CD4-positive, alpha-beta T cell (primary cell): ENCODE measurements around the gene TCTA. TPM values are rescaled to one million over a fixed set of nuclear protein-coding genes. Genes with fewer than 3 reads are reported as not detected.
A peak's percentile ranks its signal among the peaks of the same experiment; 100 is the strongest.

Source experiments
- ATAC-seq: fragments of 200-7000 bp; cut with Tn5 transposase; one replicate; pipeline ENCODE4 v1.10.0; 2022; ENCODE audit warnings: mild to moderate bottlenecking; ENCODE audit not compliant: poor library complexity
- CTCF ChIA-PET: fragments of 350-600 bp; sonication (Branson Sonifier 250); formaldehyde crosslinking; loops from one replicate; lab custom pipeline; 2021; ENCODE audit warnings: antibody characterized with exemption, inconsistent platforms; lab: Charles Lee
- POLR2A ChIA-PET: fragments of 350-600 bp; sonication (Branson Sonifier 250); formaldehyde crosslinking; loops from one replicate; lab custom pipeline; 2021; ENCODE audit warnings: antibody characterized with exemption, inconsistent platforms; lab: Charles Lee
- DNase-seq, 14 experiments: peaks; one replicate each; pipeline ENCODE4 v3.0.0-alpha.2; 2013 to 2020; ENCODE audit warnings: mixed read lengths in 2 of 14
- H3K27ac ChIP-seq, 2 donors: one replicate each; pipeline versions ENCODE4 v1.5.1 to v1.7.0; 2013; ENCODE audit warnings: low read length in 2 of 2, low read depth in 1 of 2, mild to moderate bottlenecking in 1 of 2
- H3K27me3 ChIP-seq, 2 experiments: 1 replicate in 1 of 2; 2 replicates in 1 of 2; pipeline versions ENCODE4 v1.6.1 to v1.7.0; 2013; ENCODE audit warnings: low read length in 2 of 2, control low read depth in 1 of 2, mild to moderate bottlenecking in 1 of 2, moderate library complexity in 1 of 2; ENCODE audit not compliant: insufficient read depth in 2 of 2, control insufficient read depth in 1 of 2
- H3K36me3 ChIP-seq: one replicate; pipeline ENCODE4 v1.6.1; 2013; ENCODE audit warnings: low read length, control low read depth; ENCODE audit not compliant: insufficient read depth
- H3K4me1 ChIP-seq: one replicate; pipeline ENCODE4 v1.6.1; 2013; ENCODE audit warnings: low read length, control low read depth; ENCODE audit not compliant: insufficient read depth
- H3K4me3 ChIP-seq: one replicate; pipeline ENCODE4 v1.5.1; 2013; ENCODE audit warnings: mild to moderate bottlenecking, low read length, moderate library complexity
- H3K9me3 ChIP-seq, 2 experiments: 1 replicate in 1 of 2; 2 replicates in 1 of 2; pipeline versions ENCODE4 v1.6.1 to v1.7.0; 2013; ENCODE audit warnings: low read length in 2 of 2, mild to moderate bottlenecking in 2 of 2, control low read depth in 1 of 2, moderate library complexity in 1 of 2; ENCODE audit not compliant: control insufficient read depth in 1 of 2, insufficient read depth in 1 of 2
- H3K27ac Mint-ChIP-seq: one replicate; pipeline ENCODE4 v1.8.0; 2020; ENCODE audit warnings: mixed read lengths
- H3K27me3 Mint-ChIP-seq: one replicate; pipeline ENCODE4 v1.8.0; 2021; ENCODE audit warnings: mixed read lengths
- H3K36me3 Mint-ChIP-seq: one replicate; pipeline ENCODE4 v1.8.0; 2021; ENCODE audit warnings: low read depth, mixed read lengths
- H3K4me1 Mint-ChIP-seq: one replicate; pipeline ENCODE4 v1.8.0; 2021; ENCODE audit warnings: low read depth, mixed read lengths
- H3K4me3 Mint-ChIP-seq: one replicate; pipeline ENCODE4 v1.8.0; 2020; ENCODE audit warnings: mild to moderate bottlenecking, mixed read lengths
- H3K9me3 Mint-ChIP-seq: one replicate; pipeline ENCODE4 v1.8.0; 2020; ENCODE audit warnings: mixed read lengths
- CTCF ChIP-seq: fragments of 200-600 bp; IDR thresholded peaks from one replicate; pipeline ENCODE4 v1.8.0; 2022; ENCODE audit warnings: antibody characterized with exemption, mild to moderate bottlenecking
- intact Hi-C, 2 experiments: fragments of 100-400 bp; cut with DNase I in 1 of 2; cut with micrococcal nuclease in 1 of 2; formaldehyde crosslinking; loops; one replicate each; pipeline versions ENCODE4 v1.15.1 to v1.9.0; 2023 to 2025; cut with DNase I, micrococcal nuclease
- total RNA-seq, 174 experiments: library from RNA in 2 of 174; stranded (reverse) in 2 of 174; gene quantifications; one replicate each; pipeline ENCODE4 v1.2.3 and lab custom pipeline; 2021 to 2026

TCTA gene
- total RNA-seq, 2 experiments from 2014 or later: 21.4 to 22.0 TPM

GRCh38 chr3:49412632-49413337 lies 562 bp downstream of the TCTA start:
- intact Hi-C loops: loop anchor here (1.0 to 5.0 kb wide), 8 partner anchors 17 to 885 kb away; partner anchors contain the start of genes NICN1 (in 2 of the 2), USP4 (in 2 of the 2), GPX1 (in 1 of the 2) and HYAL3 (in 1 of the 2)
- ChIA-PET POLR2A (interaction anchor here (1.0 to 3.2 kb wide), 10 partner anchors 9 to 319 kb away, joined by 3 to 82 read pairs (median 7); partner anchors contain the start of genes AMT, DAG1, NICN1 and QRICH1), CTCF (interaction anchor here (1.0 to 3.4 kb wide), 3 partner anchors 31 to 73 kb away, joined by 3 to 16 read pairs (median 10); partner anchors contain the start of gene USP4)
- Mint-ChIP-seq H3K4me3 (peak overlapping the region; percentile 96), H3K27me3 (no peaks in the 10 kb centered on the region), H3K27ac (peak overlapping the region; percentile 91), H3K4me1 (peaks cover 71% of the 10 kb centered on the region), H3K36me3 (peaks cover 31% of the 10 kb centered on the region), H3K9me3 (no peaks in the 10 kb centered on the region)
- Histone ChIP-seq H3K36me3 (peaks cover 19% of the 10 kb centered on the region), H3K27me3 (no peaks in the 10 kb centered on the region), H3K4me1 (peaks cover 75% of the 10 kb centered on the region), H3K27ac (peak overlapping the region; percentile 93 to 94), H3K4me3 (peak overlapping the region; percentile 75), H3K9me3 (no peaks in the 10 kb centered on the region)
- ATAC-seq: no peak
- DNase-seq: no peak
- TF ChIP-seq CTCF: no peak

DNA sequence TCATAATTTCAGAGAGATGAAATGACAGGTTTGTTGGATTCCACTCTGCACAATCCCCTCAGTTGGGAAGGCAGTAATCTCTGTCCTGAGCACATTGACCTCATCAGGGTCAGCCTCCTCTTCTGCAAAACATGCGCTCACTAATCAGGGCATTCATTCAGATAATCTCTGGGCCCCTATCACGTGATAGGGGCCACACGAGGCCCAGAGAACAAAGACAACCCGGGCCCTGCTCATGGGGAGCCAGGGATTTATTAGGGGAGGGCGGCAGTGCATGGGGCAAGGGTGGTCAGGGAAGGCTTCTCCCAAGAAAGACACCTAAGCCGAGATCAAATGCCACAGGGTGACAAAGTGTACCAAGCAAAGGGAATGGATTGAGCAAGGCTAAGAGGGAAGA lies 1.1 kb downstream of the TCTA start:
- POLR2A ChIA-PET: interaction anchor here (1.1 to 3.2 kb wide), 3 partner anchors 15 to 74 kb away, joined by 6 to 82 read pairs (median 29); partner anchors contain the start of genes NICN1 and USP4

More for the DNA sequence above, 1.1 kb downstream of the TCTA start:
- Mint-ChIP-seq H3K36me3 (peaks cover 33% of the 10 kb centered on the region), H3K27me3 (no peaks in the 10 kb centered on the region), H3K27ac (peak overlapping the region; percentile 91), H3K4me1 (peaks cover 72% of the 10 kb centered on the region), H3K4me3 (peak overlapping the region; percentile 96), H3K9me3 (no peaks in the 10 kb centered on the region)
- no peak for ATAC-seq
- H3K9me3 ChIP-seq: no peaks in the 10 kb centered on the region
- H3K27ac ChIP-seq: peak overlapping the region; percentile 93 to 94
- TF ChIP-seq CTCF: no peak
- H3K4me3 ChIP-seq: peak overlapping the region; percentile 75
- DNase-seq: no peak
- peaks cover 20% of the 10 kb centered on the region for H3K36me3 ChIP-seq
- intact Hi-C loops: loop anchor here (1.0 to 5.0 kb wide), 5 partner anchors 36 to 884 kb away; partner anchors contain the start of genes GPX1 (in 1 of the 2), HYAL3 (in 1 of the 2), NAA80 (in 1 of the 2) and NDUFAF3 (in 1 of the 2)
- CTCF ChIA-PET: interaction anchor here (3.4 kb wide), 1 partner anchor 36 kb away, joined by 16 read pairs; no protein-coding TSS in a partner anchor
- H3K27me3 ChIP-seq: no peaks in the 10 kb centered on the region
- H3K4me1 ChIP-seq: peaks cover 78% of the 10 kb centered on the region
